ENCODE measurements around the gene GPR156. TPM values are rescaled to one million over a fixed set of nuclear protein-coding genes. Genes with fewer than 3 reads are reported as not detected.

Gene GPR156
- total RNA-seq, 4 donors from 2014 or later = not detected

GRCh38 chr3:120130656-120131055 lies 154.4 kb downstream of the GPR156 start:
- Histone ChIP-seq H3K36me3 (no peaks in the 10 kb centered on the region), H3K4me1 (no peaks in the 10 kb centered on the region), H3K4me3 (no peak overlapping the region), H3K27ac (no peak overlapping the region), H3K27me3 (no peaks in the 10 kb centered on the region), H3K9me3 (no peaks in the 10 kb centered on the region)
- DNase-seq = no peak
- TF ChIP-seq POLR2A (IDR thresholded peaks at IDR 0.05) (no peak), CTCF (IDR thresholded peaks at IDR 0.05) (no peak)

- TF ChIP-seq CTCF (IDR thresholded peaks at IDR 0.05) (no peak), POLR2A (IDR thresholded peaks at IDR 0.05) (no peak)
- Histone ChIP-seq H3K36me3 (no peaks in the 10 kb centered on the region), H3K4me1 (no peaks in the 10 kb centered on the region), H3K27me3 (no peaks in the 10 kb centered on the region), H3K9me3 (no peaks in the 10 kb centered on the region), H3K27ac (no peak overlapping the region), H3K4me3 (no peak overlapping the region)
- DNase-seq = no peak
These were observed 155.1 kb downstream of the GPR156 start for GRCh38 chr3:120129718-120130513.

GRCh38 chr3:120129051-120129450 lies 156.0 kb downstream of the GPR156 start:
- TF ChIP-seq POLR2A (IDR thresholded peaks at IDR 0.05) = no peak
- no peak for TF ChIP-seq CTCF (IDR thresholded peaks at IDR 0.05)
- no peak overlapping the region for H3K27ac ChIP-seq
- no peaks in the 10 kb centered on the region for H3K4me1 ChIP-seq
- H3K4me3 ChIP-seq = no peak overlapping the region
- no peaks in the 10 kb centered on the region for H3K36me3 ChIP-seq
- H3K27me3 ChIP-seq = no peaks in the 10 kb centered on the region
- DNase-seq = no peak
- no peaks in the 10 kb centered on the region for H3K9me3 ChIP-seq

- Histone ChIP-seq H3K4me3 (no peak overlapping the region), H3K36me3 (no peaks in the 10 kb centered on the region), H3K9me3 (no peaks in the 10 kb centered on the region), H3K27me3 (no peaks in the 10 kb centered on the region), H3K27ac (no peak overlapping the region), H3K4me1 (no peaks in the 10 kb centered on the region)
- TF ChIP-seq POLR2A (IDR thresholded peaks at IDR 0.05) (no peak), CTCF (IDR thresholded peaks at IDR 0.05) (no peak)
- no peak for DNase-seq
These were observed 159.0 kb downstream of the GPR156 start for GRCh38 chr3:120125992-120126391.

GRCh38 chr3:120119846-120120510 lies 165.0 kb downstream of the GPR156 start:
- Histone ChIP-seq H3K9me3 (peaks cover 0 to 4% (median 0%) of the 10 kb centered on the region in 4 donors), H3K4me1 (no peaks in the 10 kb centered on the region), H3K27ac (no peak overlapping the region), H3K36me3 (no peaks in the 10 kb centered on the region), H3K4me3 (no peak overlapping the region), H3K27me3 (no peaks in the 10 kb centered on the region)
- TF ChIP-seq CTCF (IDR thresholded peaks at IDR 0.05) (no peak), POLR2A (IDR thresholded peaks at IDR 0.05) (no peak)
- DNase-seq = no peak

Small RNAs within 50 kb of the gene (small RNA-seq; reads per million reads assigned to genes)
- gene RF00019 (0 reads per million in 2 donors), gene RN7SL397P (0 to 0.13 reads per million in 2 donors)

Other genes starting within 250 kb of the GPR156 start
- gene GSK3B, start 190.8 kb downstream of the GPR156 start, total RNA-seq = 10 to 100 TPM; 34.6 to 65.2 (median 42.6) TPM
- 10 to 100 TPM; 18.6 to 24.8 (median 21.9) TPM for gene LRRC58, start 64.1 kb upstream of the GPR156 start, total RNA-seq
- gene FSTL1, start 165.8 kb upstream of the GPR156 start, total RNA-seq = 10 to 100 TPM; 22.2 to 84.2 (median 59.8) TPM

Data from Peyer's patch (tissue), 4 donors.